ENCODE measurements around the gene FPR1.

FPR1 gene

DNA sequence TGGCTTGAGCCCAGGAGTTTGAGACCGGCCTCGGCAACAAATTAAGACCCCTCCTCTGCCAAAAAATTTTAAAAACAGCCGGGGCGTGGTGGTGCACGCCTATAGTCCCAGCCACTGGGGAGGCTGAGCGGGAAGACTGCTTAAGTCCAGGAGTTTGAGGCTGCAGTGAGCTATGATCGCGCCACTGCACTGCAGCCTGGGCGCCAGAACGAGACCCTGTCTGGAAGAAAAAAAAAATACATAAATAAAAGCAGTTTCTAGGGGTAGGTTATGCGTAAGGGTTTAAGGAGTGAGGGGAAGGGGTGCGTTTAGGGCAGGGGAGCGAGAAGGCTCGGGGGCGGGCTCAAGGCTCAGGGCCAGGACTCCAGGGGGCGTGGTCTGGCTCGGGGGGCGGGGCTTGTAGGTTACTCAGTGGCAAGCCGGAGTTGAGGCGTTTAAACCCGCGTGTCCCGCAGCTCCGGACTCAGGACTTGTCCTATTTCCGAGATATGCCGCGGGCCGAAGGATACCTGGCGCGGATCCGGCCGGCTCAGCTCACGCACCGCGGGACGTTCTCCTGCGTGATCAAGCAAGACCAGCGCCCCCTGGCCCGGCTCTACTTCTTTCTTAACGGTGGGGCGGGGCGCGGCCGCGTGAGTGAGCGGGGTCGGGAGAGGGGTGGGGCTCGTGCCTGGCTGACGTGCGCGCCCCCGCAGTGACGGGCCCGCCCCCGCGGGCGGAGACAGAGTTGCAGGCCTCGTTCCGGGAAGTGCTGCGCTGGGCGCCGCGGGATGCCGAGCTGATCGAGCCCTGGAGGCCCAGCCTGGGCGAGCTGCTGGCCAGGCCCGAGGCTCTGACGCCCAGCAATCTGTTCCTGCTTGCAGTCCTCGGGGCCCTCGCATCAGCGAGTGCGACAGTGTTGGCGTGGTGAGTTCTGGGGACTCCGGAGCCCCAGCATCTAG lies 47.8 kb downstream of the FPR1 start:
- peak; percentile 94 for DNase-seq (ENCODE audit: low spot score)

DNA sequence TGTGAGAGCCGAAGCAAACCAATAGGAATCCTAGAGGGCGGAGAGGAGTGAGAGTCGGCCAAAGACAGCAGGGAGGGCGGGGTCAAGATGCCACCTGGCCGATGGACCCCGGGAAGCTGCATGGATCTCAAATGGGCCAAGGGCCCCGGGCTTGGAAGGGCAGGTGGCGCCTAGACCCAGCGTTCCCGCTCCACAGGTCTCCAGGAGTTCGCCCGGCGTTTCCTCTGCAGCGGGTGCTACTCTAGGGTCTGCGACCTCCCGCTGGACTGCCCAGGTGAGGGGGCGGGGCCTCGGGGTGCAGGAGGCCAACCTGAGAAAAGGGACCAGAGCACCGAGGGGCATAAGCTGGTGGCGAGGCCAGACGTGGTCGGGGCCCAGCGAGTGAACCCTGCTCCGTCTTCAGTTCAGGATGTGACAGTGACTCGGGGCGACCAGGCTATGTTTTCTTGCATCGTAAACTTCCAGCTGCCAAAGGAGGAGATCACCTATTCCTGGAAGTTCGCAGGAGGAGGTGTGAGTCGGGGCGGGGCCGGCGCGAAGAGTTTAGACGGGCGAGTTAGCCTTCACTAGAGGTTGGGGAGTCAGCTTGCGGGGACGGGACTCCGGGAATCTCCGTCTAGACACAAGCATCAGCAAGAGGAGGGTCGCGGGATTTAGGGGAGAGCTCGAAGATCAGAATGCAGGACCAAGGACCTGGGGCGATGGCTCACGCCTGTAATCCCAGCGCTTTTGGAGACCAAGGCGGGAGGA lies 48.7 kb downstream of the FPR1 start:
- DNase-seq (ENCODE audit: low spot score) = no peak

DNA sequence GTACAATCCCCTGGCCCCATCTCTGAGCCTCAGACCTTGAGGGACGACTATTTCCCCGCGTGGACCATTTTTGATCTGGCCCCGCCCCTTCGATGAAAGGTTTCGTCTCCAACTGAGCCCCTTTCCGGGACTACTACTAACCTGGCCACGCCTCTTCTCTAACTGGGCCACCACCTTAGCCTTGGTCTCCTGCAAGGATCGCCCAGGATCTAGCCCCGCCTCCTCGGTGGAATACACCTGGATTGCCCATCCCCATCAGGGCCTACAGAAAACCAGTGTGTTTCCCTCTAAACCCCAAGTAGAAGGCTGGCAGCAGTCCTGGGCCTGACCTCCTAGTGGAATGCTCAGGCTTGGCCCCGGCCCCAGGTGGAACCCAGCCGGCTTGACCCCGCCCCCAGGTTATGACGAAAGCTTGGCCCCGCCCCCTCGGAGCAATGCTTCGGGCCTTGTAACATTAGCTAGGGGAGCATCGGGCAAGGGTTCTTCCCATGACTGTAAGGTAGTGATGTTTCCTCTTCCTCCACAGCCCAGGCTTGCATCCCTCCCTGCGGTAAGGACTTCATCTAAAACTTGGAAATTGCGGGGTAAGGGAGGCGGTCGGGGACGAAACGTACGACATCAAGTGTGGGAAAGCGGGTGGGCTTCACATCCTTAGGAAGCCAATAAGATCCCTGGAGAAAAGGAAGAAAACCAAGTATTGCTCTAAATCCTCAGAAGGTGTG lies 49.4 kb downstream of the FPR1 start:
- DNase-seq (ENCODE audit: low spot score) = peak; percentile 16

DNA sequence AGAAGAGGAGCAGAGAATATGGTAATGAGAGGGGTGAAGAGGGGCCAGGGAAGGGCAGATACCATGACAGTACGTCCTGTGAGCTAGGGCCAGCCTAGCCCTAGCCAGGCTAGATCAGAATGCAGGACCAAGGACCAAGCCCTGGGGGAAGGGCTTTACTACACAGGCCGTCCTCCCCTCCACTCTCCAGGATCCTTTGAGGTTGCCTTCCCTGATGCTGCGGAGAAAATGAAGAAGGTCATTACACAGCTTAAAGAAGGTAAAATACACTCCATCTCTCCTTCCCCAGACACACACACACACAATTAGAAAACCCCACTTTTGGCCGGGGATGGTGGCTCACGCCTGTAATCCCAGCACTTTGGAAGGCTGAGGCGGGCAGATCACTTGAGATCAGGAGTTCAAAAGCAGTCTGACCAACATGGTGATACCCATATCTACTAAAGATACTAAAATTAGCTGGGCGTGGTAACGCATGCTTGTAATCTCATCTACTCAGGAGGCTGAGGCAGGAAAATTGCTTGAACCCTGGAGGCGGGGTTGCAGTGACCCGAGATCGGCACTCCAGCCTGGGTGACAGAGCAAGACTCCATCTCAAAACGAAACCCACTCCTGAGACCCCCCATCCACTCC lies 50.1 kb downstream of the FPR1 start:
- no peak for DNase-seq (ENCODE audit: low spot score)

DNA sequence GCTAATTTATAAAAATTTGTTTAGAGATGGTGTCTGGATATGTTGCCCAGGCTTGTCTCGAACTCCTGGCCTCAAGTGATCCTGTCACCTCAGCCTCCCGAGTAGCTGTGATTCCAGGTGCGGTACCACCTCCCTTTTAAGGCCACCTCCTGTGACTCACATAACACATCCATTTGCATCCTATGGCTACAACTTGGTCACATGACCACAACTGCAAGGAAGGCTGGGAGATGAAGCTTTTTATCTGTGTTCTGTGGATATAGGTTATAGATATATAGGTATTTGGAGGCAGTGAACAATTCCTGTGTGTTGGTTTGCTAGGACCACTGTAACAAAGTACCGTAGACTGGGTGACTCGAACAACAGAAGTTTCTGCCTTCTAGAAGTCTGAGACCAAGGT lies 52.5 kb downstream of the FPR1 start:
- no peak for DNase-seq (ENCODE audit: low spot score)

DNA sequence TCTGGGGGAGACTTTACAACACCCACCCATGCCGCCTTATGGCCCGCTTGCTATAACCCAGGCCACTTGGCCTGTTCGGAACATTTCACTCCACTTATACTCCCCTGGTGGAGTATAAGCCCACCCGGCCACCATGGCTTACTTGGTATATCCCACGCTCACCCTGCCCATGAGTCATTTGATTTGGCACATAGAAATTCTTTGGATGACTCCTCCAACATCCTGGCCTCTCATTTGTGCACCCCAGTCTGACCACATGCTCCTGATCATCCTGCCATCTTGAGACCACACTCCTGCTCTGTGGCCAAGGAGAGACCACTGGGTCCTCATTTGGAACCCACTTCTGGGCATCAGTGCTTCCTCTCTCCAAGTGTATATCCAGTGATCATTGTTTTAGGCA lies 53.4 kb downstream of the FPR1 start:
- DNase-seq (ENCODE audit: low spot score) = no peak

DNA sequence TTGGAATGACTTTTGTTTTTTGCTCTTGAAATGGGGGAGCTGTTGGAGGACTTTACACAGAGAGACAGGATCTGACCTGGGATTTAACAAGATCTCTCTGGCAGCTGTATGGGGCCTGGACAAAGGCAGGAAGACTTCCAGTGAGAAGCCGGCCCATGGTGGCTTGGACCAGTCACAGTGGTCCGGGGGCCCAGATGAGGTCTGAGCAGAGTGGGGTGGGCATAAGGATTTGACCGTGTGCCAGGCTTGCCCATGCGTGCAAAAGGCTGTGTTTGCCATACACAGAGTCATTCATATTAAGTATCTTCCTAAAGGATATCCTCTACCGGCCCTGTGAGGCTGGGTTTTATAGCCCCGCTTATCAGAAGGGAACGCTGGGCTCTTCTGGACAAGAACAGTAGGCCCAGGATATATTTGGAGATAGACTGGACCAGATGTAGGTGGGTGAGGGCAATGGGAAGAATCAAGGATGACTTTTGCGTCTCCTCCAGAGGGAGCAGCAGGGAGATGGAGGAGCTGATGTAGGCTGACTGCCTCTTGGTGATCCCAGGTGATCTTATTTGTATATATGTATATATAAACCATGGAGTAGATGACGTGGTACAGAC lies 54.4 kb downstream of the FPR1 start:
- DNase-seq (ENCODE audit: low spot score) = no peak

DNA sequence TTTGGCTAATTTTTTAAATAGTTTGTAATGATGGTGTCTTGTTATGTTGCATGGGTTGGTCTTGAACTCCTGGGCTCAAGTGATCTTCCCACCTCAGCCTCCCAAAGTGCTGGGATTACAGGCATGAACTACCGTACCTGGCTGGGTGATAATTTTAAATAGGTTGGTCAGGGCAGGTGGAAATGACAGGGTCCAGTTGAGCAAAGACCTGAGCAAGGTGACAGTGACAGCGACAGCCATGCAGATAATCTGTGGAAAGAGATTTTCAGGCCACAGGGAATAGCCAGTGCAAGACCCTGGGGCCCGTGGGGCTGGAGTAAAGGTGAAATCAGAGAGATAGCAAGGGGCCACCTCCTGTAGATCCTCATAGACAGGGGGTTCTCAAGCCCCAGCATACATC lies 55.1 kb downstream of the FPR1 start:
- no peak for DNase-seq (ENCODE audit: low spot score)

Data from NAMALWA (cell line).